NCI-H345 (cell line): ENCODE measurements around the gene CCDC146.
"Not testable (repeated sequence)": the region's sequence is repeated elsewhere in the genome, so short reads cannot be mapped to it uniquely, and the experiment has no call there.

Source experiments
- DNase-seq: peaks from one replicate; lab custom pipeline; 2025; lab: John Stamatoyannopoulos, UW

CCDC146 gene

DNA sequence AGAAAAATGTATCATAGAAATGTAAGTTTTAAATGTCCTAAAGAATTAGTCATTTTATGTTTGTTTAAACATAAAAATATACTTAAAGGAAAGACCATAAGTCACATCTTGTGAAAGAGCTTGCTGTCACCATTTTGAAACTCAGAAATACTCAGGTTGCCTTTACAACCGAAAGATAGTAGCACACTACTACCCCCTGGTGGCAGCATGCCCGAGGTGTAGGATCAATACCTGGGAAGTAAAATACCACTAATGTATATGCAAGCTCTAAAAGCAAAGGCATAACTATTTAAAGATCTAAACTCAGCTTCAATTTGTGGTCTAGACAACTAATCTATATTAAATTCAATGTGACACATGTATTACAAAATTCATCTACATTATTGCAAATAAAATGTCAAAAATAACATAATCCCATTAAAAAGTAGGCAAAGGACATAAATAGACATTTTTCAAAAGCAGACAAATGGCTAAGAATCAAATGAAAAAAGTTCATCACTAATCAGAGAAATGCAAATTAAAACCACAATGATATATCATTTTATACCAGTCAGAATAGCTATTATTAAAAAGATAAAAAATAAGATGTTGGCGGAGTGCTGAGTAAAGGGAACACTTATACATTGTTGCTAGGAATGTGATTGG, 124.9 kb downstream of the CCDC146 start:
- peak; percentile 80 for DNase-seq

DNA sequence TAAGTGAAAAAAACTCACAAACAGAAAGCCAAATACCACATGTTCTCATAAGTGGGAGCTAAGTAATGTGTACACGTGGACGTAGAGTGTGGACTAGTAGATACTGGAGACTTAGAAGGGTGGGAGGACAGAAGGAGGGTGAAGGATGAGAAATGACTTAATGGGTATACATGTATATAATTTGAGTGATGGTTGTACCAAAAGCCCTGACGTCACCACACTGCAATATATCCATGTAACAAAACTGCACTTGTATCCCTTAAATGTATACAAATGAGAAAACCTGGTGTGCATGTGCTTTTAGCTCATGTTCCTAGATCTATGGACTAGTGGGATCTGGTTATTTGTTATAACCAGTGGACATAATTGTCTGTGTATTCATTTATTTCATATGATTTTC, 125.7 kb downstream of the CCDC146 start:
- no peak for DNase-seq

DNA sequence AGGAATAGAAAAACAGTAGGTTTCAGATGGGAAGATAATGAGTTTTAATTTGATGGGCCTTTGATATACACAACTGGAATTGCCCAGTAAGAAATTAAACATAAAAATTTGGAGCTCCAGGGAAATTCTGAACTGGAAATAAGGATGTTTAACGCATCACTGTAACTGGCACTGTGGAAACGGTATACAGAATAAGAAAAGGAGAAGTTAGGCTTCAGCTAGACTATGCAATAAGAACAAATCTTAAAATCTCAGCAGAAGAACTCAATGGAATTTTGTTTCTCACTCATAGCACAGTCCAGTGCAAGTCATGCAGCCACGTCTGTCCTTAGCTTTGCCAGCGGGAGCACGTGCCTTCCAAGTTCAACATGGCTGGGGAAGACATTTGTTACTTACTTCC, 130.1 kb downstream of the CCDC146 start:
- no peak for DNase-seq

DNA sequence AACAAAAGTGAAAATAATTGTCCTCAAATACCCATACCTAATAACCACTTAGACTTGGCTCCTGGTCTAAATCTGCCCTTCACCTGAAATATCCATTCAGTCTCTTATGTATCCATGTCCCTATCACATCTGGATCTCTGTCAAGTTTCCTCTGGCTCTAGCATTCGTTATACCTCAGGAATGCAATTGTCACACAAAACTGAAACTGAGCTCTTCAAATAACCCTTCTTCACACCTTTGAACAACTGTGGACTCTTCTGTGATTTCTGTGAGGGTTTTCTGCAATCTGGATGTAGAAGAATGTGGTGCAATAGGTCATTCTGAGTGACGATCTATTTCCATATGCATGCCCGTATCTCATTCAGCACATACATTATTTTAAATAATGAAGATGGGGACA, 130.7 kb downstream of the CCDC146 start:
- no peak for DNase-seq

DNA sequence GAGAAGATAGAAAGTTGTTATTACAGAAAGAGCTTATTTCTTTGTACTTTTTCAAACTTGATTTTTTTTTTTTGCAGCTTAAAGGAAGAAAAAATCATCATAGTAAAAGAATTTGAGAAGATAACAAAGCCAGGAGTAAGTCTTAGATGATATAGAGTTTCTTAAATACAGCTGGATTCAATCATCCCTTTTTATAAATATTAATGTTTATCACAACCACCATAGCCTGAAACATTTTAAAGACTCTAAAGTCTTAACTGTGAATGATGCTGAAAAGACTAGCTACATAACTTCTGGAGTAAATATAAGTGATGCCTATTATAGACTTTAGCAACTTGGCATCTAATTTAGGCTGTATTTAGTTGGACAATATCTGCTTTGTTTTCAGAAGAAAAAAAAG, 132.0 kb downstream of the CCDC146 start:
- DNase-seq: no peak

DNA sequence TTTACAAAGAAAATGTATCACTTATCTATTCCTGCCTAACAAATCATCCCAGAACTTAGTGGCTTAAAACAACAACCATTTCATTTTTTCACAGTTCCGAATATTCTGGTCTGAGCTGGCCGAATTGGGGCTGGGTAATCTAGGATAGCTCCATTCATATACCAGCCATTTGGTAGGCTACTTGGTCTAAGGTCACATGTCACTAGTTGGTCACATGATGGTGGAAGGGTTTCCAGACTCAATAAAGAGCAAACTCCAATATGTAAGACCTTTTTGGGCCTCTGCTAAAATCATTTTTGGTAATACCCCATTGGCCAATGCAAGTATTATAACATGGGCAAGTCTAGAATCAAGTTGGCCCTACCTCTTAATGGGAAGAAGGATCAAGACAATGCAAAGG, 132.5 kb downstream of the CCDC146 start:
- DNase-seq: no peak

DNA sequence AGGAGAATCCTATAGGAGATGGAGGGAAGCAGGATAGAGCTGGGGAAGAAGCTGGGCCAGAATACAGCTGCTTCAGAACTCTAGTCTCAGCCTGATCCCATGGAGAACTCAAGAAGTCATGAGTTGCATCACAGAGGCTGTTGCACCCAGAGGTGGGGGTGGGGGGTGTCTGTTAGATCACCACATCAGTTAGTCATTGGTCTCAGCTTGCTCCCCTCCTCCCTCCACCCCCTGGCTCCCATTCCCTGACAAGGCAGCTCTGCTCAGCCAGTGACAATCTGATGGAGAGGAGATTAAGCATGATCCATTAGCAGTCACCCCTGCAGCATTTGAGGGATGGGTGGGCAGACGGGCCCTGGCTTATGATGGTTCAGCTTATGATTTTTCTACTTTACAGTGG, 135.6 kb downstream of the CCDC146 start:
- no peak for DNase-seq

DNA sequence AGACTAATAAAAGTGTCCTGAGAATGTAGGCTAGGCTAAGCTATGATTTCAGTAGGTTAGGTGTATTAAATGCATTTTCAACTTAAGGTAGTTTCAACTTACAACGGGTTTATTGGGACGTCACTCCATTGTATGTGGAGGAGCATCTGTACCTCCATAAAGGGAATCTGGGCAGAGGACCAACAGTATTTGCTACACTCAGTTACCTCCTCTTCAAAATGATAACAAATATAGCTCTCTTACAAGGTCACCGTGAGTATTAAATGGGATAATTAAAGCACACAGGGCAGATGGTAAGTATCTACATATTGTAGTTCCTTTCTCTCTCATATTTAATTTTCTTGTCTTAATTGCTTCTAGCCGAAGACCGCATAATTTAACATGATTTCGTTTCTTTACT, 136.2 kb downstream of the CCDC146 start:
- DNase-seq: peak; percentile 8

DNA sequence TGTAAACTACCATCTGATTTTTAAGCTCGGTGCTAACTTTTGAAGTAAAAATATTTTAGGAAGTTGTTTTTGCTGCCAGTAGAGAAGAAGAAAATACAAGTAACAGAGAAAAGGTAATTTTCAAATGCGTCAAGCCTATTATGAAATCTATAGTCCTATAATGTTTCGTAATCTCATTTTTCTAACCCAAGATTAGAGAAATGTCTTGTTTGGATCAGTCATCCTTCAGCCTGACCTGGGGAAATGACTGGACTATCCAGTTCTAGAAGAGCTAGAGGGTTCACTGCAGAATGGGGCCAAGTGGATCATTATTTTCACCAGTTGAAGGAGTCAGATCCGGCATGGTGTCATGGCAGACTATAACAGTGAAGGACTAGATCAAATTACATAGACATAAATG, 139.9 kb downstream of the CCDC146 start:
- no peak for DNase-seq

DNA sequence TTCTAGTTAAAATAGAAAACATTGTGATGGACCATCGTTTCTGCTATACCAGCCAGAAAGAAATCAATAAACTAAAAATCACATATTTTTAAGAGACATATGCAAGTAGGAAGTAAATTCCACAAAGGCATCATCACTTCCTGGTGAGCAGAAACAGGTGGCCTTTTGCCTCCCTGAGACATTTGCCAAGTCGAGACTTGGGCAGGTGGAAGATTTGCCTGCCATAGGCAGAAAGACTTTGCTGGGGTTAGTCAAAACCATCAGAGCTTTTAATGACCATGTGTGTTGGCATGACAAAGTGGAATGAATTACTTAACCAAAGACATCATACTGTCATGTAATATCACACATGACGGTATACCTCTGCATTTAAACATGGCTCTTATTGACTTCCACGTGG, 143.3 kb downstream of the CCDC146 start:
- no peak for DNase-seq

DNA sequence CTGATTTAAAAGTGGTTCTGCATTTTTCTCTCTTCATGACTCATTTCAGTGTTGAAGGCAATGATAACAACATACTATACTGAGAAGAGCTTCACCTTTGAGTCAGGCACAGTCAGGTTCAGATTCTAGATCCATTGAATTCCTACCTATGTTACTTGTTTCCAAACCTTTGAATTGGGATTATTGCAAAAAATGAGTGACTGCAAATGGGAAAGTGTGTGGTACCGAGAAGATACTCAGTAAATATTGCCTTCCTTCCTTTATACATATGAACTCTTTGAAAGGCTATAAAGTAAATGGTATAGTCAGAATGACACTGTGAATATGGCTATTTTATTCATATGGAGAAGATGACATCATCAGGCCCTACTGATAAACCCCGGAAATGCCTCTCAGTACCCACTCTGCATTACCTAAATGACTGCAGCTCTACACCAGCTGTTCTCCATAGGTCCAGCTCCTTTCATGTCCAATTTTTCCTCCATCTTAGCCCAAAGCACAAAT, 143.9 kb downstream of the CCDC146 start:
- DNase-seq: no peak

DNA sequence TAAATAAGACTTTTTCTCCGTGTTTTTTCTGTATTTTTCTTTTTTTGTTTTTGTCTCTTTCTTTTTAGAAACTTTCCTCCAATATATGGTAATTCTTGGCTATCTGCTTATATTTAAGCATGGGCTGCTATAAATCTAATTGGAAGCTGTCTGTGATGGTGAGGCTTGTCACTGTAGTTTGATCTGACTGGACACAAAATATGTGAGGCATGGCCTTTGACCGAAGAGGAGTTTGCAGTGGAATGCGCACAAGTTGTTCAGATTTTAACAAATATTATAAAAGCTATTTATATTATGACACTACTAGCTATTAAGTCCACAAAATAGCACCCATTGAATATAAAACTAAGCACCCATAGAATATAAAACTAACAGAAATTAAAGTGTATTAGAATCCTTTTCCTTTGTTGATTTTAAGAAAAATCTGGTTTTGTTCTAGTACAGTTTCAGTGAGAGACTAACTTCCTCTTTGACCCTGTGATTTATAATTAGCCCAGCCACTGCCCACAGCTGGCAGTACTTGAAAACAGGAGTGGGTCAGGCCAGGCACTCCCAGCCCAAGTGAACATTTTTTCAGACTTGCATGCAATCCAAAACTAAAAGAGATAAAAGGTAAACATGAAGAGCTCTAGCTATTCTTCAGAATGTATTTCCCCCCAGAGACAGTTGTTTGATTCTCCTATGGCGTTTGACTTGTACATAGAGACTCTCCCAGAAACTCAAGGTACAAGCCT, 147.1 kb downstream of the CCDC146 start:
- no peak for DNase-seq

DNA sequence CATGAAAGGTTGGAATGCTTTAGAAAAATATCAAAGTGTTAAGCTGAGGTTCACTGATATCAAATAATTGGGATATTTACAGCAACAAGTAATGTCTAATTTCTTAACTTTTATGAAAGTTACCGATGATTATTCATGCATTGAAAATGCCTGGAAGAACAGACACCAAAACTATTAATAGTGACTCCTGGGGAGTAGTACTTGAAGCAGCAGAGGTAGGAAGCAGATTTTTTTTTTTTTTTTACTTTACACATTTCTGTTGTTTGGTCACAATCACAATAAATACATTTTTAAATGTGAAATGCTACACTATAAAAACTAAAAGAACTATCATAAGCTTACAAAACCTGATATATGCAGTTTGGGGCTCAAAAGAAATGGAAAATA, 147.7 kb downstream of the CCDC146 start:
- DNase-seq: no peak

DNA sequence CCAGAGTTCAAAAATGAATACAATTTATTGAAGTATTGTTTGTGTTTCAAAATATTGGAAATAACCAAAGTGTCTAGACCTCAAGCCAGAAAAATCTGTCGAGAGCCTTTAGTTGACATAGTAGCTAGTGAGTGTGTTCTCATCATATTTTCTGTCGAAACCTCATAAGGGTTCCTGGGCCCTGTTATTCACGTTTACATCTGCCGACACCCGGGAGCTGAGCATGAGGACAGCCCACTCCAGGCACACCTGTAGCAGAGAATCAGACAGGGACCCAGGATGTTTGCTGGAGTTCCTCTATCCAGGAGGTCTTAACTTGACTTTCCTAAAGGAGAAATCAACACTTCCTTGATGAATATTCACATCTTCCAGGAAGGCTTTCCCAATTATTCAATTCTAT, 149.4 kb downstream of the CCDC146 start:
- DNase-seq: no peak

DNA sequence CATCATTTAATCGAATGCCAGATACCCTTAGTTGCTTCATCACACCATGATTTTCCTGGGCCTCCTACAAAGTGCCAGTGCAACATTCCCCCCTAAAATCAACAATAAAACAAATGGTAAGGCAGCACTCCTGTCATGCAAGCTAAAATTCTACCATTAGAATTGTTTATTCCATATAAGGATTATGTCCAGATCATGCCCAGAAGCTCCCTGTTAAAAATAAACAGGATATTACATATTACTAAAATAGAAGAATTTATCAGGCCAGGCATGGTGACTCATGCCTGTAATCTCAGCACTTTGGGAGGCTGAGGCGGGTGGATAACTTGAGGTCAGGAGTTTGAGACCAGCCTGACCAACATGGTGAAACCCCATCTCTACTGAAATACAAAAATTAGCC, 153.2 kb downstream of the CCDC146 start:
- DNase-seq: not testable (repeated sequence)

DNA sequence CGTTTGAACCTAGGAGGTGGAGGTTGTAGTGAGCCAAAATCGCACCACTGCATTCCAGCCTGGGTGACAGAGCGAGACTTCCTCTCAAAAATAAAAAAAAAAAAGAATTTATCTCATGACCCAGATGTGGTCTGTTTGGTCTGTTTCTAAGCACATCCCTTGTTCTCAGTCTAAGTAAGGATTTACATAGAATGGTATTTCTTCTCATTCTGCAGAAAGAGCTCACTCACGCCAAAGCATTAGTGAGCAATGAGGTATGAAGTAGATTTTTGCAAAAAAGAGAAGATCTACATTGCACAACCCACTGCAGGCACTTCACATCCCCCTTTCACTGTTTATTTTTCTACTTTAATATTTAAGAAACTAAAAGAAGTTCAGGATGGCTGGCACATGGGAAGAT, 153.7 kb downstream of the CCDC146 start:
- DNase-seq: no peak

DNA sequence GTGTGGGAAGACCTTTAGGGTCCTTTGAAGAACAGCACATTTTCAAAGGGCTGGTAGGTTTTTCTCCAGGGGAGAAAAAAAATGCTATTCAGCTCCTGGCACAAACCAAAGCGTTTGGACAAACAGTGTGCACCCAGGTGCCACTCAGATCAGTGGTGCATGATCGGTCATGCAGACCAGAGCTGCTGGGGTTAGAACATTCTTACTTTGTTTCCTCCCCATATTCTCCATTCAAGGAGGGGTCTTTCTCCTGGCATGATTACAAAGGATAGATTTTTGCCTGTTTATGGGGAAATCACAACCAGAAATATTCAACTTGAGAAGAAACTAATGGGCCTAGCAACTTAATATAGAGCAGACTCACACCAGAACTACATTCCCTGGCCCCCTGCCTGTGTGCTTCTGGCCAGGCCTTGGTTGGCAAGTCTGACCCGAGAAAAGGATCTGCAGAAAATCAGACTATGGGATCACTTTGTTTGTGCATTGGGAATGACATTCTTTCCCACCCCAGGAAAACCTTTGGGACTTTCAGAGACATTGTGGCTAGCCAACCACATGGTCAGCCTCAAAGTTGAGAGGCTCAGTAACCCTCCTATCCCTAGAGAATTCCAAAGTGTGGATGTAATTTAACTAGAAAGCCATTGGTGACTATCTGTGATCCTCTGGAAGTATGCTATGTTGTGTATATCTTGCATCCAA, 159.5 kb downstream of the CCDC146 start:
- no peak for DNase-seq

DNA sequence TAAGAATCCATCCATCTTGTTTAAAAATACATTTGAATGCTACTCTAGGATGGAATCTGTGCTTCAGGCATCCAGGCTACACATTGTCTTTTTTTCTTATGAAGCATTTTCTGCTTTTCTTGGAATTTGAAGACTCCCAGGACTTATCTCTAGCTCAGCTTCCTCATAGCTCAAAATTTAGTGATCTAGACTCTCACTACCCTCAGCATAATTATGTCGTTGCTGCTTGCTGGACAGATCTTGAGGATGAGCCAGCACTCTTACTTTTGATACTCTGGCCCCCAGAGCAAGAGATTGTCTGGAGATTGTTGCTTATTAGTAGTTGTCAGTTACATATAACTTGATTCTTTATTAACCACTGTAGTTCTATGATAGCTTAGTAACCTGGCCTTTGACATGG, 160.5 kb downstream of the CCDC146 start:
- no peak for DNase-seq

DNA sequence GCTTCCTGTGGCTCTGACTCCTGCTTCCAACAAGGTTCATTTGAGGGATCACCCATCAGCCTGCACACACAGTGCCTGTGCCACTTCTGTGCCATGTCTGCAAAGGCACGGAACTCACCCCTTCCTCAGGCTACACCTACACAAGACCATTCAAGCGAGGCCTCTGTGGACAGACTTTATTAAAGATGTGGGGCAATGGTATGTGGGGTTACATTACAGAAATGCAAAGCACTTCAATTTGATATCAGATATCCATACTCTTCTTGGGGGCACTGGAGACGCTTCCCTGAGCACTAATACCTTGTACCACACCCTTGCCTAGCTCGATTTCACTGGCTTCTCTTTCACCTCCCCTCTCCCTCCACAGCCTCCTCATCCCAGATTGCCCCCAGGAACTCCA, 161.6 kb downstream of the CCDC146 start:
- no peak for DNase-seq

DNA sequence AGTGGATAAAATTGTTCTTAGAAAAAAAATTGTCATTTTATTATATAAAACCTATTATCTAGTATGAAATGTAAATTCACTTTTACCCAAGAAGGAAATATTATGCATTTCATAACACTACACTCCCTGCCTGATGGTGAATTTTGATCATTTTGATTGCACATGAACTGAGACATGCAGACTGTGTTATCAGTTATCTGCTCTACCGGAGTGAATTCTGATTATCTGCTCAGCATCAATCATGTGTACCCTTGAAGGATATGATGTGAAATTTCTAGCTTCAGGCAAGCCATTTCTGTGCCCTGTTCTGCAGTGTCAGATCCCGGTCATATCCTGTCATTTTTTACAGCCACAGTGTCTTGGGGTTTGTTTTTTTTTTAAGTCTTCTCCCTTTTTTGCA, 162.2 kb downstream of the CCDC146 start:
- DNase-seq: no peak

DNA sequence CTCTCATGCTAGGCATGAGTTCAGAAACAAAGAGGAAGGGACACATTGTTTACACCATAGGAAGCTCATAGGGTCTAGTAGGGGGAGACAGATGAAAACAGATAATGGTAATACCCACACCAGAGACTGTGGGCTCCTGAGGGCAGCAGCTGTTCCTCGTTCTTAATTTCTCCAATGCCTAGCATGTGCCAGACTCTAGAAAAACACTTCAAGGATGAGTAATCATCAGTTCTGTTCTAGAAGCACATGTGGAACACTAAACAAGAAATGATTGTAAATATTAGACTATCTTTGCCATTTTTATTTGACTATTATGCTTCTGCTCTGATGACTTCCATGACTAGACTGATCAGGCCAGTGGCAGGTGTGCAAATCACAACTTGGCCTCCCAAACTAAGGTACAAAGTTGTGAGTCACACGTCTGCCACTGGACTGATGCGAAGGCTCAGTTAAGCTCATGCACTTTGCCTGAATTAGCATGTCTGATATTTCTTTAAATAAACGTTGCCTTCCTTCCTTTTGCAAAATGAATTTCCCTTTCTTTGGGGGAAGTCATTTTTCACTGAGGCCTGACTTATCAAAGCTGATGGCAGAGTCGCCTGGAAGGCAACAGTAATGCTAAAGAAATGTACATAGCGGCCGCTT, 166.4 kb downstream of the CCDC146 start:
- DNase-seq: no peak

DNA sequence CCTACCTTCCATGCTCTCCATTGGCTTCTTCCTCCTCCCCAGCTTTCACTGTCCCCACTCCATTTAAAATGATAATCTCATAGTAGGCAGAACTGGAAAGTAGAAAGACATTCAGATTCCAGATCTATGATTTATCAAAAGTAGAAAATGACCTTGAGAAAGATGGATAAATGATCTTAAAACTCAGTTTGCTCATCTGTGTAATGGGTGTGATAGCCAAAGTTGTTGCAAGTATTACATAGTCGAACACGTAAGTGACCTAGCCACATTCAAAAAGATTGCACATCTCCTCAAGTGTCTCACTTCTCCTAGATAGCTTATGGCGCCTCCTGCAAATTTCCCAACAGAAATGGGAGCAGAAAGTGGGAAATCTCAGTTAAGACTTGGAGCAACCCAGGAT, 167.0 kb downstream of the CCDC146 start:
- DNase-seq: no peak

DNA sequence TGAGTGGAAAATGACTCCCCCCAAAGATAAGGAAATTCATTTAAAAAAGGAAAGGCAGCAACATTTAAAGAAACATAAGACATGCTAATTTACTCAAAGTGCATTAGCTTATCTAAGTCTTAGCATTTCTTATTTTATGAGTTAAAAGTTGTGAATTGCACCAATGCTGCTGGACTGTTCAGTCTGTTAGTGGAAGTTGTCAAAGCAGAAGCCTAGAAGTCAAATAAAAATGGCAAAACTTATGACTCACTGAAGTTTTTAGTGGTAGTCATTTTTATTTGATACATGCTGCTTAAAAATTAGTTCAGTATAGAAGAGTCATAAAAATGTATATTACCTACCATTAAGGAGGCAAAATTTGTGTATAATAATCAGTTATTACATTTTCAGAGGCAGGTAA, 168.0 kb downstream of the CCDC146 start:
- no peak for DNase-seq
